ENCODE results near the gene VPS33A. TPM values are rescaled to one million over a fixed set of nuclear protein-coding genes. Genes with fewer than 3 reads are reported as not detected.

Gene VPS33A
- total RNA-seq, 2 experiments from 2014 or later: 19.7 to 21.4 TPM

- H3K36me3 Mint-ChIP-seq (ENCODE audit: low read depth): no peaks in the 10 kb centered on the region
- no peak overlapping the region for H3K4me3 Mint-ChIP-seq
- peaks cover 5% of the 10 kb centered on the region for H3K4me1 Mint-ChIP-seq (ENCODE audit: low read depth)
- ATAC-seq (no peak), DNase-seq (no peak)
- peaks cover 9% of the 10 kb centered on the region for H3K27me3 Mint-ChIP-seq
- intact Hi-C loops (cut with micrococcal nuclease): loop anchor here (10.0 kb wide), 1 partner anchor 141 kb away; no protein-coding TSS in a partner anchor
- no peak overlapping the region for H3K27ac Mint-ChIP-seq
- TF ChIP-seq CTCF (IDR thresholded peaks at IDR 0.05): no peak
- ChIA-PET CTCF (interaction anchor here (0.9 to 1.3 kb wide), 3 partner anchors 72 to 174 kb away, joined by 3 to 5 read pairs (median 4); no protein-coding TSS in a partner anchor), POLR2A (interaction anchor here (1.2 kb wide), 1 partner anchor 10 kb away, joined by 3 read pairs; no protein-coding TSS in a partner anchor)
- no peaks in the 10 kb centered on the region for H3K9me3 Mint-ChIP-seq
Observed at GRCh38 chr12:122195405-122195804, 70.9 kb downstream of the VPS33A start.

GRCh38 chr12:122194804-122195203, 71.5 kb downstream of the VPS33A start:
- Mint-ChIP-seq H3K4me1 (ENCODE audit: low read depth) (peaks cover 5% of the 10 kb centered on the region), H3K27ac (no peak overlapping the region), H3K9me3 (no peaks in the 10 kb centered on the region), H3K27me3 (peaks cover 9% of the 10 kb centered on the region), H3K4me3 (no peak overlapping the region), H3K36me3 (ENCODE audit: low read depth) (no peaks in the 10 kb centered on the region)
- CTCF ChIA-PET: interaction anchor here (1.2 to 4.9 kb wide), 4 partner anchors 11 to 140 kb away, joined by 3 to 24 read pairs (median 8); partner anchors contain the start of gene LRRC43
- POLR2A ChIA-PET: interaction anchor here (1.2 kb wide), 1 partner anchor 11 kb away, joined by 3 read pairs; no protein-coding TSS in a partner anchor
- intact Hi-C loops (cut with micrococcal nuclease): loop anchor here (5.0 to 10.0 kb wide), 2 partner anchors 38 to 140 kb away; no protein-coding TSS in a partner anchor
- TF ChIP-seq CTCF (IDR thresholded peaks at IDR 0.05): no peak
- ATAC-seq: no peak
- no peak for DNase-seq

- CTCF ChIA-PET: interaction anchor here (1.1 to 4.9 kb wide), 8 partner anchors 13 to 161 kb away, joined by 3 to 24 read pairs (median 12); partner anchors contain the start of gene DIABLO
- Mint-ChIP-seq H3K27ac (no peak overlapping the region), H3K9me3 (no peaks in the 10 kb centered on the region), H3K36me3 (ENCODE audit: low read depth) (no peaks in the 10 kb centered on the region), H3K4me1 (ENCODE audit: low read depth) (peaks cover 1% of the 10 kb centered on the region), H3K4me3 (no peak overlapping the region), H3K27me3 (peaks cover 5% of the 10 kb centered on the region)
- DNase-seq: no peak
- no peak for TF ChIP-seq CTCF (IDR thresholded peaks at IDR 0.05)
- ATAC-seq: no peak
- intact Hi-C loops (cut with micrococcal nuclease): loop anchor here (5.0 to 10.0 kb wide), 2 partner anchors 35 to 138 kb away; no protein-coding TSS in a partner anchor
- POLR2A ChIA-PET: no interaction called here
Observed at GRCh38 chr12:122192441-122192840, 73.9 kb downstream of the VPS33A start.

DNA sequence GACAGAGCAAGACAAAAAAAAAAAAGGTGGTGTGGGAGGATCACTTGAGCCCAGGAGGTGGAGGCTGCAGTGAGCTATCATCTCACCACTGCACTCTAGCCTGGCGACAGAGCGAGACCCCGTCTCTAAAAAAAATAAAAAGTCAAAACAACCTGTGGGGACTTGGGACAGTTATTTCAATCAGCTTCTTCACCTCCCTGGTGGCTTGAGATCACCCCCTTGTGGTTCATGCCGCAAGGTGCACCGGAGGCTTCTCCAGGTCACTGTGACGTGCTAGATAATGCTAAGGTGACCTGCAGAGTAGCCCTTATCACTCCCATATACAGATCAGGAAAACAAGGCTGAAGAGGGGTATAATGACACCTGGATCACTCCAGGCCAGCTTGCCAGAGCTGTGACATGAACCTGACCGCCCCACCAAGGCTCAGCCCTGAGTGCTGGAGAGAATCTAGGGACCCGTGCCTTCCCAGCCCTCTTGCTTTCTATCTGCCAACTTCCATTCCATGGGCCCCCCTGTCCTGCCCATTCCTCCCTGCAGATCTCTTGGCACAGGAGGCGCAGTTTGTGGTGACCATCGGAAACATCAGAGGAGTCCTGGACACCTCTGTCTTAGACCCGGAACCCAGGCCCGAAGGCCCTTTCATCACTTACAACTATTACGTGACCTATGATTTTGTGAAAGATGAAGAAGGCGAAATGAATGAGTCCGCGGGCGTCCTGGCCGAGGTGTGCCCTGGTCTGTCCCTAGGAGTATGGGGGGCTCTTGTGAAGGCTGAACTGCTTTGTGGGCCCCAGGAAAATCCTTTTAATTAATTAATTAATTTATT, 75.2 kb downstream of the VPS33A start:
- no peak overlapping the region for H3K4me3 Mint-ChIP-seq
- no peaks in the 10 kb centered on the region for H3K4me1 Mint-ChIP-seq (ENCODE audit: low read depth)
- CTCF ChIA-PET: interaction anchor here (0.7 to 4.9 kb wide), 27 partner anchors 14 to 240 kb away, joined by 3 to 27 read pairs (median 3); partner anchors contain the start of gene DIABLO
- DNase-seq (peak; percentile 87), ATAC-seq (peak; percentile 98)
- no peaks in the 10 kb centered on the region for H3K36me3 Mint-ChIP-seq (ENCODE audit: low read depth)
- H3K9me3 Mint-ChIP-seq: no peaks in the 10 kb centered on the region
- peaks cover 3% of the 10 kb centered on the region for H3K27me3 Mint-ChIP-seq
- intact Hi-C loops (cut with micrococcal nuclease): loop anchor here (5.0 to 10.0 kb wide), 2 partner anchors 34 to 136 kb away; no protein-coding TSS in a partner anchor
- no peak overlapping the region for H3K27ac Mint-ChIP-seq
- POLR2A ChIA-PET: interaction anchor here (0.5 kb wide), 1 partner anchor 1232 kb away, joined by 4 read pairs; no protein-coding TSS in a partner anchor
- peak; percentile 78 for TF ChIP-seq CTCF (IDR thresholded peaks at IDR 0.05)

All from activated CD8-positive, alpha-beta T cell treated with anti-CD3 and anti-CD28 coated beads for 36 hours (primary cell).